ENCODE data around the gene FAM50B. TPM values are rescaled to one million over a fixed set of nuclear protein-coding genes. Genes with fewer than 3 reads are reported as not detected.
"Not testable (repeated sequence)": the region's sequence is repeated elsewhere in the genome, so short reads cannot be mapped to it uniquely, and the experiment has no call there.

The FAM50B gene
- total RNA-seq, 1 donor from 2014 or later: 3.1 TPM

GRCh38 chr6:3855866-3856265 is 6.7 kb downstream of the FAM50B start:
- no peak overlapping the region for H3K4me3 ChIP-seq (ENCODE audit: low read depth, low read length)
- TF ChIP-seq CTCF (conservative IDR thresholded peaks at IDR 0.05; ENCODE audit: low read depth, low read length): no peak
- DNase-seq (ENCODE audit: low read depth): no peak

GRCh38 chr6:3856576-3856975 is 7.4 kb downstream of the FAM50B start:
- H3K4me3 ChIP-seq (ENCODE audit: low read depth, low read length): no peak overlapping the region
- no peak for DNase-seq (ENCODE audit: low read depth)
- TF ChIP-seq CTCF (conservative IDR thresholded peaks at IDR 0.05; ENCODE audit: low read depth, low read length): no peak

GRCh38 chr6:3857468-3858456 is 8.6 kb downstream of the FAM50B start:
- no peak for TF ChIP-seq CTCF (conservative IDR thresholded peaks at IDR 0.05; ENCODE audit: low read depth, low read length)
- H3K4me3 ChIP-seq (ENCODE audit: low read depth, low read length): no peak overlapping the region
- no peak for DNase-seq (ENCODE audit: low read depth)

- H3K4me3 ChIP-seq (ENCODE audit: low read depth, low read length): no peak overlapping the region
- TF ChIP-seq CTCF (conservative IDR thresholded peaks at IDR 0.05; ENCODE audit: low read depth, low read length): no peak
- DNase-seq (ENCODE audit: low read depth): no peak
Observed at GRCh38 chr6:3859878-3860552, 10.8 kb downstream of the FAM50B start.

- no peak for TF ChIP-seq CTCF (conservative IDR thresholded peaks at IDR 0.05; ENCODE audit: low read depth, low read length)
Observed at GRCh38 chr6:3861424-3861823, 12.3 kb downstream of the FAM50B start.

GRCh38 chr6:3862038-3862437 is 12.9 kb downstream of the FAM50B start:
- no peak overlapping the region for H3K4me3 ChIP-seq (ENCODE audit: low read depth, low read length)
- no peak for DNase-seq (ENCODE audit: low read depth)
- no peak for TF ChIP-seq CTCF (conservative IDR thresholded peaks at IDR 0.05; ENCODE audit: low read depth, low read length)

More at GRCh38 chr6:3861424-3861823, 12.3 kb downstream of the FAM50B start:
- H3K4me3 ChIP-seq (ENCODE audit: low read depth, low read length): no peak overlapping the region
- DNase-seq (ENCODE audit: low read depth): no peak

- DNase-seq (ENCODE audit: low read depth); H3K4me3 ChIP-seq (ENCODE audit: low read depth, low read length): not testable (repeated sequence)
Observed at GRCh38 chr6:3863322-3863721, 14.1 kb downstream of the FAM50B start.

All from epithelial cell of proximal tubule (primary cell).